K562 (cell line): ENCODE data around the gene DTX3.

Experiments used
- CTCF ChIP-seq, 3 experiments: IDR thresholded peaks in 2 of 3; conservative IDR thresholded peaks in 1 of 3; 2 replicates each; pipeline ENCODE4 v1.5.1; 2011 to 2012; ENCODE audit warnings: low read length in 3 of 3, mild to moderate bottlenecking in 3 of 3, control low read depth in 2 of 3, improper control_type of control experiment in 1 of 3, inconsistent platforms in 1 of 3, low read depth in 1 of 3, mixed read lengths in 1 of 3, moderate library complexity in 1 of 3; ENCODE audit not compliant: insufficient read depth in 2 of 3
- POLR2A ChIP-seq: fragments of 450-650 bp; conservative IDR thresholded peaks from 2 replicates; pipeline ENCODE4 v1.6.1; 2016
- TAF1 ChIP-seq: IDR thresholded peaks from 2 replicates; pipeline ENCODE4 v1.6.1; 2011; ENCODE audit warnings: mild to moderate bottlenecking, low read length, moderate library complexity; ENCODE audit not compliant: insufficient read depth, control insufficient read depth, severe bottlenecking; ENCODE audit errors: extremely low read depth
- USF1 ChIP-seq: sonication (generic); formaldehyde crosslinking; IDR thresholded peaks from 2 replicates; pipeline ENCODE4 v1.9.0; 2022; ENCODE audit warnings: mild to moderate bottlenecking, missing genetic modification reagents
- YY1 ChIP-seq, 3 experiments: IDR thresholded peaks; 2 replicates each; pipeline ENCODE4 v1.6.1; 2011; ENCODE audit warnings: low read length in 2 of 3, mild to moderate bottlenecking in 2 of 3, moderate library complexity in 2 of 3, borderline replicate concordance in 1 of 3, control low read depth in 1 of 3, low read depth in 1 of 3; ENCODE audit not compliant: insufficient read depth in 3 of 3, insufficient replicate concordance in 2 of 3, control insufficient read depth in 1 of 3, insufficient read length in 1 of 3; ENCODE audit errors: extremely low read depth in 1 of 3
- ZFP36 ChIP-seq: fragments of 150-350 bp; IDR thresholded peaks from 2 replicates; pipeline ENCODE4 v1.6.1; 2018; ENCODE audit warnings: low read length, low read depth; ENCODE audit not compliant: partially characterized antibody
- ZNF23 ChIP-seq: fragments of 250-450 bp; sonication (Bioruptor Pico); IDR thresholded peaks from 2 replicates; pipeline ENCODE4 v1.4.0; 2020; ENCODE audit warnings: mild to moderate bottlenecking
- ZNF431 ChIP-seq: sonication (generic); formaldehyde crosslinking; IDR thresholded peaks from 2 replicates; pipeline ENCODE4 v1.8.0; 2022; ENCODE audit warnings: mild to moderate bottlenecking, missing genetic modification reagents
- TF ChIP-seq, protein P1 (sequence below): IDR thresholded peaks from 3 replicates; pipeline ENCODE4 v1.6.1; 2011; ENCODE audit warnings: borderline replicate concordance, mild to moderate bottlenecking, moderate library complexity; ENCODE audit not compliant: insufficient read length; ENCODE audit errors: extremely low read depth
- TF ChIP-seq, protein P2 (sequence below), 3 experiments: fragments of 200-800 bp in 1 of 3; sonication (Bioruptor generic) in 1 of 3; sonication (generic) in 1 of 3; formaldehyde crosslinking in 1 of 3; IDR thresholded peaks; 2 replicates each; pipeline versions ENCODE4 v1.6.1 to v1.8.0; 2016 to 2022; ENCODE audit warnings: mild to moderate bottlenecking in 2 of 3, missing compliant biosample characterization in 2 of 3, missing genetic modification characterization in 2 of 3, missing genetic modification reagents in 1 of 3
- TF ChIP-seq, protein P3 (sequence below): fragments of 250-450 bp; sonication (Bioruptor Pico); IDR thresholded peaks from 2 replicates; pipeline ENCODE4 v1.5.0; 2020; ENCODE audit warnings: mild to moderate bottlenecking, borderline replicate concordance

DNA sequence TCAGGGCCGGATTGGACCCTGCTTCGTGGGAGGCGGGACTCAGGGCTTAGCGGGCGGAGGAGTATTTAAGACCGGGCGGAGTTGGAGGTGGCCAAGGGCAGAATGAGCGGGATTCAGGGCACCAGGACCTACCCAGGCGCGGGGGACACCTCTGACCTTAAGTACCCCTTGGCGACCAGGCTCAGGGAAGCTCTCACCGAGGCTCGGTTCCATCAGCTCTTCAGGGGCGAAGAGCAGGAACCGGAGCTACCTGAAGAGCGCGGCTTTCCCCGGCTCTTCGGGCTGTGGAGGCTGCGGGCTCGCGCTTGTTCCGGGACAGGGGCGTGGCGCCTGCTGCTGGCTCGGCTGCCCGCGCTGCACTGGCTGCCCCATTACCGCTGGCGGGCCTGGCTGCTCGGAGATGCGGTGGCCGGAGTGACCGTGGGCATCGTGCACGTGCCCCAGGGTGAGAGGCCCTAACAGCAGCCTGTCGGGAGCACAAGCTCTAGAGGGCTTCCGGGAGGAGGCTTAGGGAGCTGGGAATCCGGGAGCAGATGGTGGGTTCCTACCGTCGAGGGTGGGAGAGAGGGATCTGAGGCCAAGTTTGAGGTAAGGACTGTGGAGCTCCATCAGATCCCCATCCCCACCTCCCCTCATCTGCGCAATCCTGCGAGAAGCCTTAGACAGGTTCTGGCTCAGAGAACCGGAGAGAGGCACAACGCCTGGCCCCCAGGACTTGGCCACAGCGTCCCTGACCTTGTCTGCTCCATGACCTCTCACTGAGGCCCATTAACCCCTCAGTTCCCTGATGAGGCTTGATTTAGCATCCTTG lies 15.0 kb downstream of the DTX3 start:
- TF ChIP-seq, protein P1, sequence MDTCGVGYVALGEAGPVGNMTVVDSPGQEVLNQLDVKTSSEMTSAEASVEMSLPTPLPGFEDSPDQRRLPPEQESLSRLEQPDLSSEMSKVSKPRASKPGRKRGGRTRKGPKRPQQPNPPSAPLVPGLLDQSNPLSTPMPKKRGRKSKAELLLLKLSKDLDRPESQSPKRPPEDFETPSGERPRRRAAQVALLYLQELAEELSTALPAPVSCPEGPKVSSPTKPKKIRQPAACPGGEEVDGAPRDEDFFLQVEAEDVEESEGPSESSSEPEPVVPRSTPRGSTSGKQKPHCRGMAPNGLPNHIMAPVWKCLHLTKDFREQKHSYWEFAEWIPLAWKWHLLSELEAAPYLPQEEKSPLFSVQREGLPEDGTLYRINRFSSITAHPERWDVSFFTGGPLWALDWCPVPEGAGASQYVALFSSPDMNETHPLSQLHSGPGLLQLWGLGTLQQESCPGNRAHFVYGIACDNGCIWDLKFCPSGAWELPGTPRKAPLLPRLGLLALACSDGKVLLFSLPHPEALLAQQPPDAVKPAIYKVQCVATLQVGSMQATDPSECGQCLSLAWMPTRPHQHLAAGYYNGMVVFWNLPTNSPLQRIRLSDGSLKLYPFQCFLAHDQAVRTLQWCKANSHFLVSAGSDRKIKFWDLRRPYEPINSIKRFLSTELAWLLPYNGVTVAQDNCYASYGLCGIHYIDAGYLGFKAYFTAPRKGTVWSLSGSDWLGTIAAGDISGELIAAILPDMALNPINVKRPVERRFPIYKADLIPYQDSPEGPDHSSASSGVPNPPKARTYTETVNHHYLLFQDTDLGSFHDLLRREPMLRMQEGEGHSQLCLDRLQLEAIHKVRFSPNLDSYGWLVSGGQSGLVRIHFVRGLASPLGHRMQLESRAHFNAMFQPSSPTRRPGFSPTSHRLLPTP = no peak
- TF ChIP-seq ZNF23 (CRISPR knock-in tag) (no peak), YY1 (IDR thresholded peaks at IDR 0.05; ENCODE audit: borderline replicate concordance in 1 of 3, control insufficient read depth in 1 of 3, extremely low read depth in 1 of 3, insufficient read depth in 3 of 3, insufficient read length in 1 of 3, insufficient replicate concordance in 2 of 3, low read depth in 1 of 3, low read length in 2 of 3) (no peak), POLR2A (no peak), CTCF (IDR thresholded peaks at IDR 0.05 in 2 of 3, conservative IDR thresholded peaks at IDR 0.05 in 1 of 3; ENCODE audit: insufficient read depth in 2 of 3, low read depth in 1 of 3, low read length in 3 of 3) (no peak), USF1 (CRISPR knock-in tag) (no peak), ZNF431 (CRISPR knock-in tag) (no peak), ZFP36 (no peak), TAF1 (no peak)
- TF ChIP-seq, protein P2, sequence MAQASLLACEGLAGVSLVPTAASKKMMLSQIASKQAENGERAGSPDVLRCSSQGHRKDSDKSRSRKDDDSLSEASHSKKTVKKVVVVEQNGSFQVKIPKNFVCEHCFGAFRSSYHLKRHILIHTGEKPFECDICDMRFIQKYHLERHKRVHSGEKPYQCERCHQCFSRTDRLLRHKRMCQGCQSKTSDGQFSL (CRISPR knock-in tag; IDR thresholded peaks at IDR 0.05) = no peak
- TF ChIP-seq, protein P2 (tag; IDR thresholded peaks at IDR 0.05) = no peak
- TF ChIP-seq, protein P3, sequence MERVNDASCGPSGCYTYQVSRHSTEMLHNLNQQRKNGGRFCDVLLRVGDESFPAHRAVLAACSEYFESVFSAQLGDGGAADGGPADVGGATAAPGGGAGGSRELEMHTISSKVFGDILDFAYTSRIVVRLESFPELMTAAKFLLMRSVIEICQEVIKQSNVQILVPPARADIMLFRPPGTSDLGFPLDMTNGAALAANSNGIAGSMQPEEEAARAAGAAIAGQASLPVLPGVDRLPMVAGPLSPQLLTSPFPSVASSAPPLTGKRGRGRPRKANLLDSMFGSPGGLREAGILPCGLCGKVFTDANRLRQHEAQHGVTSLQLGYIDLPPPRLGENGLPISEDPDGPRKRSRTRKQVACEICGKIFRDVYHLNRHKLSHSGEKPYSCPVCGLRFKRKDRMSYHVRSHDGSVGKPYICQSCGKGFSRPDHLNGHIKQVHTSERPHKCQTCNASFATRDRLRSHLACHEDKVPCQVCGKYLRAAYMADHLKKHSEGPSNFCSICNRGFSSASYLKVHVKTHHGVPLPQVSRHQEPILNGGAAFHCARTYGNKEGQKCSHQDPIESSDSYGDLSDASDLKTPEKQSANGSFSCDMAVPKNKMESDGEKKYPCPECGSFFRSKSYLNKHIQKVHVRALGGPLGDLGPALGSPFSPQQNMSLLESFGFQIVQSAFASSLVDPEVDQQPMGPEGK (CRISPR knock-in tag) = no peak
